ENCODE results near the gene ALG3.

ALG3 gene

DNA sequence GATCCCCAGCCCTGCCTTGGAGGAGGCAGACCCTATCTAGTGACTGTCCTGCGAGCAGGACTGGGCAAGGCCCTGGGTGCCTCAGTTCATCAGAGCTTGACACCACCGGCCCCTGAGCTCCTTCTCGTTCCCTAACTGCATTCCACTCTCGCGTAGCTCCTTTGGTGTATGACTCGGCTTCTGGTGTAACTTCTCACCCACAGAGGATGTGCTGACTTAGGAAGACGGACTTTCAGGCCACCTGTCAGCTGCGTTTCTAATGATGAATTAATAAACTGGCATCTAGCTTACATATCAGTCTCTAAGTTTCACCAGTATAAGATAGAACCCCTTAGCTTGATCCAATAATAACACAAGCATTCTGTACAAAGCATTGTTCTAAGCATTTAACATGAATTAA lies 45.2 kb downstream of the ALG3 start:
- Mint-ChIP-seq H3K9me3 (no peaks in the 10 kb centered on the region), H3K27ac (no peak overlapping the region), H3K36me3 (ENCODE audit: low read depth) (no peaks in the 10 kb centered on the region), H3K4me1 (ENCODE audit: low read depth) (no peaks in the 10 kb centered on the region), H3K4me3 (no peak overlapping the region), H3K27me3 (peaks cover 17% of the 10 kb centered on the region)

DNA sequence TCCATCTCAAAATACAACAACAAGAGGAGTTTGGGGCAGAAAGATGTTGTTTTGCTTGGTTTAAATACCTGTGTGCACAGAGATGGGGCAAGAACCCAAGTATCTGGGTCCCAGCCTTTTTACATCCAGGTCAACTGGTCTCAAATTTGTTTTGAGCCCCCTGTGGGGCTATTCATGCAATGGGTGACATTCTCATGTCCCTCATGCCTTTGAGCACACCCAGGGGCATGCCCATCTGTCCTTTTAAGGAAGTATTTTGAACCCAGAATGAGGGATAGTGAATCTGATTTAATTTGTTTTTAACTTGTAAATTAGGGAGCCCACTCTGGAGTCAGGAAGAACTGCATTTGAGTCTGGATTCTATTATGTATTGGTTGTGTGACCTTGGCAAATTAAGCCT lies 47.9 kb downstream of the ALG3 start:
- H3K4me3 Mint-ChIP-seq = no peak overlapping the region
- no peak overlapping the region for H3K27ac Mint-ChIP-seq
- H3K27me3 Mint-ChIP-seq = peaks cover 4% of the 10 kb centered on the region
- H3K4me1 Mint-ChIP-seq (ENCODE audit: low read depth) = no peaks in the 10 kb centered on the region
- no peaks in the 10 kb centered on the region for H3K36me3 Mint-ChIP-seq (ENCODE audit: low read depth)
- H3K9me3 Mint-ChIP-seq = no peaks in the 10 kb centered on the region

DNA sequence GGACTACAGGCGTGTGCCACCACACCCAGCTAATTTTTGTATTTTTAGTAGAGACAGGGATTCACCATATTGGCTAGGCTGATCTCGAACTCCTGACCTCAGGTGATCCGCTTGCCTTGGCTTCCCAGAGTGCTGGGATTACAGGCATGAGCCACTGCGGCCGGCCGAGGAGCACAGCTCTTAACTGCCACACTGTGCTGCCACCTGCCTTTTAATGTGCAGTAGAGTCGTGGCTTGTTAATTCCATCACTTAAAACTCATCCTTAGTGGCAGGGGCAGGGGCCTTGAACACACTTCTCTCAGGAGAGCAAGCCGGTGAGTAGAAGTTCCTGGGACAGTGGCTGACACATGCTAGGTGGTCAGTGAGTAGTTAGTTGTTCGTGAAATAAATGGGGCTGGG lies 50.3 kb downstream of the ALG3 start:
- H3K4me3 Mint-ChIP-seq = no peak overlapping the region
- H3K9me3 Mint-ChIP-seq = no peaks in the 10 kb centered on the region
- H3K27ac Mint-ChIP-seq = no peak overlapping the region
- H3K4me1 Mint-ChIP-seq (ENCODE audit: low read depth) = no peaks in the 10 kb centered on the region
- H3K36me3 Mint-ChIP-seq (ENCODE audit: low read depth) = peaks cover 10% of the 10 kb centered on the region
- no peaks in the 10 kb centered on the region for H3K27me3 Mint-ChIP-seq

DNA sequence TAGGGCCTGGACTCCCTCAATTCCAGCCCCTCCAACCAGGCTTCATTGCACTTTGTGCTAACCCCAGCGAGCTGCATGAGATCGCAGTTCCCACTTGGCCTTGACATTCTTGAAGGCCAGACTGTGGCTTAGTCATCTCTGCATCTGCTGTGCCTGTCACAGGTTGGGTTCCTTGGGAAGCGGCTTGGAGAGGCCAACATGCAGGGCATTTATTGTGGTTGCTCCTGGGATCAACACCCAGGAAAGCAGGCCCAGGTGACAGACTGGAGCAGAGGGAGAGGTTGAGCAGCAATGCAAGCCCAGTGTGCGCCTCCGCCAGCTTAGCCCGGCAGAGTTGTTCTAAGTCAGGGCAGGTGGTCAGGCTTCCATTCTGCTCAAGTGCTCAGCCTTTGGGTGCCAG lies 52.2 kb downstream of the ALG3 start:
- H3K36me3 Mint-ChIP-seq (ENCODE audit: low read depth) = peaks cover 26% of the 10 kb centered on the region
- no peaks in the 10 kb centered on the region for H3K4me1 Mint-ChIP-seq (ENCODE audit: low read depth)
- H3K4me3 Mint-ChIP-seq = no peak overlapping the region
- no peak overlapping the region for H3K27ac Mint-ChIP-seq
- H3K27me3 Mint-ChIP-seq = no peaks in the 10 kb centered on the region
- H3K9me3 Mint-ChIP-seq = no peaks in the 10 kb centered on the region

DNA sequence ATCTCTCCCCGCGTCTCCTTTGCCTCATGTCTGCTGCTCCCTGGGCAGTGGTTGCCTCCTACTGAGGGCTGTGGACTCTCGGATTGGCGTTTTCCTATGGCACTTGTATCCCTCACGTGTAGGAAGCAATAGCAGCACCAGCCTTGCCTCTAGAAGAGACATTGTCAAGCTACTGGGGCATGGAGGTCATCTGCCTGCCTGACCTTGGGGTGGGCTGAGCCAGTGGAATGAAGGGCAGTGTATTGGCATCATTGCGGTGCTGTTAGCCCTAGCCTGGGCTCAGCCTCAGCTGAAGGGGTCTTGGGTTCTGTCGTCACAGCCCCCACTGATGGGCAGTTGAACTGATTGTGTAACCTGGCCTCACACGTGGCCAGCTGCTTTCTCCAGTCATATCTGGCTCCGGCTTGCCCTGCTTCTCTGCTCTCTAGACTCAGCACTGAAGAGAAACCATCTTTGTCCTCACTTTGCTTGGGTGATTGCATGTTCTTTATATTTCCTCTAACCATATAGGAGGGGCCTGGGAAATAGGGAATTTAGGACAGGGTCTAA lies 54.7 kb downstream of the ALG3 start:
- no peak overlapping the region for H3K27ac Mint-ChIP-seq

DNA sequence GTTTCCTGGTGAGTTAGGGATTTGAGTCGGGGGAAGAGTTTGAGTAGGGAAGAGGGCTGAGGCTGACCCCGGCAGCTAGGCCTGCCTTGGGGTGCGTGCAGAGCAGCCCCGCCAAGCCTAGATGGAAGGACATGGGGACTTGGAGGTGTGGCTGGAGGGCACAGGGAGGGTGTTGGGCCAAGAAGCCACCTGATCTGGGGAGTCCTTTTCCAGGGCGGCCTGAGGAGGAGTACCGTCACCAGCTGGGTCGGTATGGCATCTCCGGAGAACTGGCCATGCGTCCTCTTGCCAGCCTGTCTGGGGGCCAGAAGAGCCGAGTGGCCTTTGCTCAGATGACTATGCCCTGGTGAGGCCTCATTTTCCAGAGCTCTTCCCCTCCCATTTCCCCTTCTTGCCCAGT lies 55.9 kb downstream of the ALG3 start:
- H3K27me3 Mint-ChIP-seq = no peaks in the 10 kb centered on the region
- no peak overlapping the region for H3K4me3 Mint-ChIP-seq
- no peaks in the 10 kb centered on the region for H3K9me3 Mint-ChIP-seq
- no peak overlapping the region for H3K27ac Mint-ChIP-seq
- H3K36me3 Mint-ChIP-seq (ENCODE audit: low read depth) = peaks cover 50% of the 10 kb centered on the region
- H3K4me1 Mint-ChIP-seq (ENCODE audit: low read depth) = peaks cover 10% of the 10 kb centered on the region

More for the DNA sequence above, 54.7 kb downstream of the ALG3 start:
- Mint-ChIP-seq H3K4me3 (no peak overlapping the region), H3K36me3 (ENCODE audit: low read depth) (peaks cover 39% of the 10 kb centered on the region), H3K4me1 (ENCODE audit: low read depth) (no peaks in the 10 kb centered on the region), H3K27me3 (no peaks in the 10 kb centered on the region), H3K9me3 (no peaks in the 10 kb centered on the region)

All from stimulated activated naive CD8-positive, alpha-beta T cell treated with anti-CD3 and anti-CD28 coated beads, Interleukin-15, Interleukin-2, amounts not matched to agents 100 ng/mL and 50 ng/mL, for 24 hours (primary cell).